PFSK-1 (cell line): ENCODE results near the gene TMEM132D.

Experiments used
- FOXP2 ChIP-seq: optimal IDR thresholded peaks from 2 replicates; pipeline ENCODE3; 2011; ENCODE audit warnings: borderline replicate concordance, control low read depth, inconsistent platforms; ENCODE audit not compliant: insufficient read depth; ENCODE audit errors: extremely low read length, extremely low read depth
- POLR2AphosphoS5 ChIP-seq: IDR thresholded peaks from 2 replicates; pipeline ENCODE4 v1.6.1; 2012; ENCODE audit warnings: low read depth, mild to moderate bottlenecking, control low read depth, low read length, moderate library complexity
- SIN3A ChIP-seq: IDR thresholded peaks from 2 replicates; pipeline ENCODE4 v1.6.1; 2012; ENCODE audit warnings: mild to moderate bottlenecking, low read length, moderate library complexity, borderline replicate concordance; ENCODE audit not compliant: insufficient read depth
- TAF1 ChIP-seq: IDR thresholded peaks from 2 replicates; pipeline ENCODE4 v1.6.1; 2012; ENCODE audit warnings: low read length, control low read depth, borderline replicate concordance; ENCODE audit not compliant: insufficient read depth
- TF ChIP-seq, protein P1 (sequence below), 2 experiments: IDR thresholded peaks; 2 replicates each; pipeline versions ENCODE4 v1.6.1 to v1.8.0; 2011 to 2012; ENCODE audit warnings: low read depth in 2 of 2, low read length in 2 of 2, control low read depth in 1 of 2, inconsistent platforms in 1 of 2, mild to moderate bottlenecking in 1 of 2, moderate library complexity in 1 of 2; ENCODE audit not compliant: insufficient read depth in 1 of 2

Gene TMEM132D

DNA sequence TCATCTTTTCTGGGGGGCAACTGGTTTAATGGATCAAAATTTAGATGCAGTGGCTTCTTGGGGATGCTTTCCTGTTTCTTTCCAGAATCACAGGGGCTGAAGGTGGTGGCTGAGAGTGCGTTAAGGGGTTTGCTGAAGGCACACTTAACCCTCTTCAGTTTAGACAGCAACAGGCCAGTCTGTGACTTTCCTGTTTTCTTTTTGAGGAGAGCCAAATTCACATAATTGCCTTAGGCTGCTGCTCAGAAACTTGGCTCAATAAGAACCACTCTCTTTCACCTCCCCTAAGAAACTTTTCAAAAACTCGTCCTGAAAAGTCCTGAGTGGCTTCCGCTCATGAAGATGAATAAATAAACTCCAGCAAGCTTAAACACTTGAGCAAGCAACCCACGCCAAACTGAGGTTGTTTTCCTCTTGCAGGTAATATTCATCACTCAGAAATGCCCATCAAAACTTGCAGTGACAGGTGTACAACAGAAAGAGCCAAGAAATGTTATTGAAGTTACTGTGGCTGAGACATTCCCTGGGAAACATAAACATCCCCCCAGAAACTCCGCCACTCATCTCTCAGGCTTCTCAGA is 510.4 kb downstream of the TMEM132D start:
- no peak for TF ChIP-seq TAF1
- TF ChIP-seq FOXP2, result no peak
- no peak for TF ChIP-seq POLR2AphosphoS5
- TF ChIP-seq SIN3A, result no peak
- TF ChIP-seq, protein P1, sequence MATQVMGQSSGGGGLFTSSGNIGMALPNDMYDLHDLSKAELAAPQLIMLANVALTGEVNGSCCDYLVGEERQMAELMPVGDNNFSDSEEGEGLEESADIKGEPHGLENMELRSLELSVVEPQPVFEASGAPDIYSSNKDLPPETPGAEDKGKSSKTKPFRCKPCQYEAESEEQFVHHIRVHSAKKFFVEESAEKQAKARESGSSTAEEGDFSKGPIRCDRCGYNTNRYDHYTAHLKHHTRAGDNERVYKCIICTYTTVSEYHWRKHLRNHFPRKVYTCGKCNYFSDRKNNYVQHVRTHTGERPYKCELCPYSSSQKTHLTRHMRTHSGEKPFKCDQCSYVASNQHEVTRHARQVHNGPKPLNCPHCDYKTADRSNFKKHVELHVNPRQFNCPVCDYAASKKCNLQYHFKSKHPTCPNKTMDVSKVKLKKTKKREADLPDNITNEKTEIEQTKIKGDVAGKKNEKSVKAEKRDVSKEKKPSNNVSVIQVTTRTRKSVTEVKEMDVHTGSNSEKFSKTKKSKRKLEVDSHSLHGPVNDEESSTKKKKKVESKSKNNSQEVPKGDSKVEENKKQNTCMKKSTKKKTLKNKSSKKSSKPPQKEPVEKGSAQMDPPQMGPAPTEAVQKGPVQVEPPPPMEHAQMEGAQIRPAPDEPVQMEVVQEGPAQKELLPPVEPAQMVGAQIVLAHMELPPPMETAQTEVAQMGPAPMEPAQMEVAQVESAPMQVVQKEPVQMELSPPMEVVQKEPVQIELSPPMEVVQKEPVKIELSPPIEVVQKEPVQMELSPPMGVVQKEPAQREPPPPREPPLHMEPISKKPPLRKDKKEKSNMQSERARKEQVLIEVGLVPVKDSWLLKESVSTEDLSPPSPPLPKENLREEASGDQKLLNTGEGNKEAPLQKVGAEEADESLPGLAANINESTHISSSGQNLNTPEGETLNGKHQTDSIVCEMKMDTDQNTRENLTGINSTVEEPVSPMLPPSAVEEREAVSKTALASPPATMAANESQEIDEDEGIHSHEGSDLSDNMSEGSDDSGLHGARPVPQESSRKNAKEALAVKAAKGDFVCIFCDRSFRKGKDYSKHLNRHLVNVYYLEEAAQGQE (IDR thresholded peaks at IDR 0.05; ENCODE audit: insufficient read depth in 1 of 2, low read depth in 2 of 2, low read length in 2 of 2), result no peak

DNA sequence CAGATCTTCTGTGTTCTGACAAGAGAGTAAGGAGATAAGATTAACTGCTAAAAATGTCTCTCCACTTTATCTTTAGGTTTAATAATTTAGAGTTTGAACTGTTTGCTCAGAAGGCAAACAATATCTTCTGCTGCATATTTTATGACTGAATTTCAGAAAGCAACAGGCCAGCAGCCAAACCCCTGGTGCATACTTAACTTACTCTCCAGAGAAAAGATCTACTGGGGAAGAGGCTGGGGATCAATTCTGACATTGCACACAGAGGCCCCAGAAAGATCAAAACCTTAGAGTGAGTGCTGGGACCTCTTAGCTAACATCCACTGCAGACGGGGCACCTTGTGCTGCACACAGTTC is 518.2 kb downstream of the TMEM132D start:
- TF ChIP-seq, protein P1 (IDR thresholded peaks at IDR 0.05; ENCODE audit: insufficient read depth in 1 of 2, low read depth in 2 of 2, low read length in 2 of 2), result no peak
- TF ChIP-seq POLR2AphosphoS5 (no peak), TAF1 (no peak), SIN3A (no peak), FOXP2 (no peak)

DNA sequence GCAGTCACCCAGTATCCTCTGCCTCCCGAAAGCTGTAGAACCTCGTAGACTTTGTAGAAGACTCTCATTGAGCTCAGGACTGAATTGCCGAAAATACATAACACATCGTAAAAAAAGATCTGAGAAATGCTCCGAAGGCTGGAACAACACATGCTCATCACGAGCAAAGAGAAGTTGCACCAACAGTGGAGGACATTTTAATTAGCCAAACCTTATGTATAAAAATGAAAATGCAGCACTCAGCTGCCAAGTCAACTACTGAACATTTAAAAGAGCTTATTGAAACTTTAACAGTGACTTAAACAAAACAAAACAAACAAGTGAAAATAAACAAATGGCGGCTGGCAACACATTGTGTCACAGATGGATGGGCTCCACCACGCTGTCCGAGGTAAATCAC is 519.9 kb downstream of the TMEM132D start:
- TF ChIP-seq POLR2AphosphoS5, result no peak
- TF ChIP-seq FOXP2, result no peak
- TF ChIP-seq, protein P1 (IDR thresholded peaks at IDR 0.05; ENCODE audit: insufficient read depth in 1 of 2, low read depth in 2 of 2, low read length in 2 of 2), result no peak
- no peak for TF ChIP-seq SIN3A

DNA sequence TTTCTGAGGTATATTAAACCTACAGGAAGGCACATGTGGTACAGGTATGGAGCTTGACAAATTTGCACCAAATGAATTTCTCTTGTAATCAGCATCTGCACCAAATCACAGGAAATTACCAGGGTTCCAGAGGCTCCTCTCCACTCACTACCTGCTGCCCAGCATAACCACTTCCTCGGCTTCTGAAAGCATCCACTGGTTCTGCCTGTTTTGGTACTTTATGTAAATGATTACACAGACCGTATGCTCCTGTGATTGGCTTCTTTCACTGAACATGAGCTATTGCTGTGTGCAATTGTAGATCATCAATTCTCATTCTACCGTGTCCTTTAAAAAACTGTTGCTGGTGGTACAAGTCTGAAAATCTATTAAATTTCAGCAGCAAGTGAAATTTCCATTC is 522.1 kb downstream of the TMEM132D start:
- TF ChIP-seq FOXP2 (no peak), TAF1 (no peak), POLR2AphosphoS5 (no peak), SIN3A (no peak)
- TF ChIP-seq, protein P1 (IDR thresholded peaks at IDR 0.05; ENCODE audit: insufficient read depth in 1 of 2, low read depth in 2 of 2, low read length in 2 of 2), result no peak

DNA sequence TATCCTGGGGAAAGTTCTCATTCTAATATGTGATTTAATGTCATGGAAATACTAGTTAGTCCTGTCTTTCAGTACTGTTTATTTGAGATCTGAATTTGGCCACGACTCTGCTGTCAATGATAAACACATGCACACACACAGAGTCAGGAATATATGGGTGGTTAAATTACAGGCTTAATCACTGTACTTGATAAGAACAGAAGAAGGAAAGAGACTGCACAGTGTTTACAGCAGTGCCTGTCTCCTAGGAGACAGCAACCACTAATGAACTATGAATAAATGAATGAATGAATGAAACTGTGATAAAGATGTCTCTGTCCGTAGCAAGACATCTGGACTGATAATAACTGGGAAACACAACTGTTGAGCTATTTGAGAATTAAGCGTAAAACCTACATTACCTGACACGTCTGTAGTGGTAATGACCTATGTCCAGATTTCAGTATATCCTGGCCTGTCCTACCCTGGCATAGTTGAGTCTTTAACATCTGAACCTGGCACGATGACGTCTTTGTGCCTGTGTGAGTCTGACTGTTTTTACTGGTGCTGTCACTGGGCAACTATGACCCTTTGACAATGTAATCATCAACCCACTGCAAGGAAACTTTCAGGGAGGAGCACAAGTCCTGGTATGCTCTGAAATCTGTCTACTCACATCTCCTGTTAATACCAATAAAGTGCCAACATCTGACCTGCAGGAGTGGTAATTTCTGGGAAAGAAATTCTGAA is 524.6 kb downstream of the TMEM132D start:
- no peak for TF ChIP-seq POLR2AphosphoS5
- TF ChIP-seq, protein P1 (IDR thresholded peaks at IDR 0.05; ENCODE audit: insufficient read depth in 1 of 2, low read depth in 2 of 2, low read length in 2 of 2), result no peak
- no peak for TF ChIP-seq SIN3A
